ENCODE data around the gene ELFN1.

Gene ELFN1

GRCh38 chr7:1724118-1724910 is 54.2 kb downstream of the ELFN1 start:
- no peaks in the 10 kb centered on the region for H3K36me3 ChIP-seq (ENCODE audit: insufficient read depth, low read length)
- H3K9me3 ChIP-seq (ENCODE audit: insufficient read depth, low read depth, low read length) = no peaks in the 10 kb centered on the region
- H3K4me1 ChIP-seq (ENCODE audit: insufficient read depth, low read length, poor library complexity, severe bottlenecking) = no peaks in the 10 kb centered on the region
- no peaks in the 10 kb centered on the region for H3K9me2 ChIP-seq (replicated peaks; ENCODE audit: low read depth, low read length)
- no peak overlapping the region for H3K4me3 ChIP-seq (ENCODE audit: low read length, poor library complexity, severe bottlenecking)
- no peak overlapping the region for H3K4me2 ChIP-seq (ENCODE audit: low read depth, low read length, poor library complexity, severe bottlenecking)
- TF ChIP-seq EZH2phosphoT487 (IDR thresholded peaks at IDR 0.05; ENCODE audit: borderline replicate concordance) = no peak
- no peak for TF ChIP-seq CTCF (conservative IDR thresholded peaks at IDR 0.05; ENCODE audit: low read length)
- H3K27me3 ChIP-seq (ENCODE audit: insufficient read depth, low read length, poor library complexity, severe bottlenecking) = no peaks in the 10 kb centered on the region
- no peaks in the 10 kb centered on the region for H4K20me1 ChIP-seq (ENCODE audit: insufficient read depth, low read length, poor library complexity, severe bottlenecking)
- no peaks in the 10 kb centered on the region for H3F3A ChIP-seq (ENCODE audit: low read depth)
- H3K9ac ChIP-seq (ENCODE audit: low read depth, low read length, poor library complexity, severe bottlenecking) = no peak overlapping the region
- no peak overlapping the region for H2AFZ ChIP-seq (ENCODE audit: low read length)
- H3K79me2 ChIP-seq (ENCODE audit: insufficient read depth, low read length) = no peaks in the 10 kb centered on the region

GRCh38 chr7:1725199-1725690 is 55.2 kb downstream of the ELFN1 start:
- Histone ChIP-seq H3K79me2 (ENCODE audit: insufficient read depth, low read length) (no peaks in the 10 kb centered on the region), H3K4me2 (ENCODE audit: low read depth, low read length, poor library complexity, severe bottlenecking) (no peak overlapping the region), H3K27me3 (ENCODE audit: insufficient read depth, low read length, poor library complexity, severe bottlenecking) (no peaks in the 10 kb centered on the region), H2AFZ (ENCODE audit: low read length) (no peak overlapping the region), H4K20me1 (ENCODE audit: insufficient read depth, low read length, poor library complexity, severe bottlenecking) (no peaks in the 10 kb centered on the region), H3K4me3 (ENCODE audit: low read length, poor library complexity, severe bottlenecking) (no peak overlapping the region), H3K9me3 (ENCODE audit: insufficient read depth, low read depth, low read length) (no peaks in the 10 kb centered on the region; the same call in 1 of the 2 replicates), H3F3A (ENCODE audit: low read depth) (no peaks in the 10 kb centered on the region), H3K9ac (ENCODE audit: low read depth, low read length, poor library complexity, severe bottlenecking) (no peak overlapping the region), H3K4me1 (ENCODE audit: insufficient read depth, low read length, poor library complexity, severe bottlenecking) (no peaks in the 10 kb centered on the region), H3K9me2 (replicated peaks; ENCODE audit: low read depth, low read length) (no peaks in the 10 kb centered on the region), H3K36me3 (ENCODE audit: insufficient read depth, low read length) (no peaks in the 10 kb centered on the region)
- TF ChIP-seq CTCF (conservative IDR thresholded peaks at IDR 0.05; ENCODE audit: low read length) (no peak), EZH2phosphoT487 (IDR thresholded peaks at IDR 0.05; ENCODE audit: borderline replicate concordance) (no peak)

DNA sequence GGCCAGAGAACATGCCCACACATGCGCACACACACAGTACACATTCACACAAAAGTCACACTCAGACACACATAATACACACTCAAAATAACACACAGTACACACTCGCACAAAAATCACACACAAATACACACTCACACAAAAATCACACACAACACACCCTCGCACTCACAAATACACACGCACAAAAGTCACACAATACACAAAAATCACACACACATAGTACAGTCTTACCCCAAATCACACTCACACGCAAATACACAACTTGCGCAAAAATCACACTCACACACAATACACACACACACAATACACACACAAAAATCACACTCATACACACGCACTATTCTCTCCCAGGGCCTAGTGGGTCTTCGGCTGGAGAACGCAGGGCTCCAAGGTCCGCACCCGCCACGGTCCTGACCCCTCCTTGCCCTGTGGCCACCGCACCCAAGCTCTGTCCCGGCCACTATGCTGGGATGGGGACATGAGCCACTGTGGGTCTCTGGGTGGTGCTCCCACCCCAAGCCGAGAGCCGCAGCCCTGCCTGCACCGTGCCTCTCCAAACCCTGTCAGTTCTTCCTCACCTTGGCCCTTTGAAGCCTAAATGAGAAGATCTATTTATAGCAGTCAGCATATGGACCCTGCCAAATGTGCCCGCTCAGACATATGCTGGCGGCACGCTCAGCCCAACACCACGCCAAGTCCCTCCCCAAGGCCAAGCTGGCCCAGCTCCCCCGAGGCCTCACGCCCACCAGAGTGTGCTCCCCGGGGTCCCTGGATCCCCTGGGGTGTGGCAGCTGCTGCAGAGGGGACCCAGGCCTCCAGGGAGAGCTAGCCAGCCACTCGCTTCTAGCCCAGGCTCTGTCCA is 55.9 kb downstream of the ELFN1 start:
- Histone ChIP-seq H3K9me2 (replicated peaks; ENCODE audit: low read depth, low read length) (no peaks in the 10 kb centered on the region), H3K4me1 (ENCODE audit: insufficient read depth, low read length, poor library complexity, severe bottlenecking) (no peaks in the 10 kb centered on the region), H2AFZ (ENCODE audit: low read length) (no peak overlapping the region), H3K36me3 (ENCODE audit: insufficient read depth, low read length) (no peaks in the 10 kb centered on the region), H3K9ac (ENCODE audit: low read depth, low read length, poor library complexity, severe bottlenecking) (no peak overlapping the region), H3K79me2 (ENCODE audit: insufficient read depth, low read length) (no peaks in the 10 kb centered on the region), H3F3A (ENCODE audit: low read depth) (no peaks in the 10 kb centered on the region), H4K20me1 (ENCODE audit: insufficient read depth, low read length, poor library complexity, severe bottlenecking) (no peaks in the 10 kb centered on the region), H3K27me3 (ENCODE audit: insufficient read depth, low read length, poor library complexity, severe bottlenecking) (no peaks in the 10 kb centered on the region), H3K9me3 (ENCODE audit: insufficient read depth, low read depth, low read length) (no peaks in the 10 kb centered on the region; the same call in 1 of the 2 replicates), H3K4me3 (ENCODE audit: low read length, poor library complexity, severe bottlenecking) (no peak overlapping the region), H3K4me2 (ENCODE audit: low read depth, low read length, poor library complexity, severe bottlenecking) (no peak overlapping the region)
- no peak for TF ChIP-seq EZH2phosphoT487 (IDR thresholded peaks at IDR 0.05; ENCODE audit: borderline replicate concordance)
- TF ChIP-seq CTCF (conservative IDR thresholded peaks at IDR 0.05; ENCODE audit: low read length) = no peak

All from Loucy (cell line).